Hepatocyte (in vitro differentiated cells): ENCODE data around the gene LOX.

Experiments used
- EZH2 ChIP-seq: fragments of 200-600 bp; sonication (generic); IDR thresholded peaks from 2 replicates; pipeline ENCODE4 v1.6.1; 2016; ENCODE audit warnings: antibody characterized with exemption, mild to moderate bottlenecking, borderline replicate concordance
- EZH2phosphoT487 ChIP-seq: fragments of 200-600 bp; sonication (generic); IDR thresholded peaks from one replicate; pipeline ENCODE4 v1.6.1; 2018; ENCODE audit warnings: antibody characterized with exemption, mild to moderate bottlenecking, low read depth, moderate library complexity; ENCODE audit not compliant: unreplicated experiment, severe bottlenecking
- TF ChIP-seq, protein P1 (sequence below): fragments of 200-600 bp; sonication (generic); IDR thresholded peaks from 2 replicates; pipeline ENCODE4 v1.5.1; 2016; ENCODE audit warnings: antibody characterized with exemption, mild to moderate bottlenecking; ENCODE audit not compliant: poor library complexity

DNA sequence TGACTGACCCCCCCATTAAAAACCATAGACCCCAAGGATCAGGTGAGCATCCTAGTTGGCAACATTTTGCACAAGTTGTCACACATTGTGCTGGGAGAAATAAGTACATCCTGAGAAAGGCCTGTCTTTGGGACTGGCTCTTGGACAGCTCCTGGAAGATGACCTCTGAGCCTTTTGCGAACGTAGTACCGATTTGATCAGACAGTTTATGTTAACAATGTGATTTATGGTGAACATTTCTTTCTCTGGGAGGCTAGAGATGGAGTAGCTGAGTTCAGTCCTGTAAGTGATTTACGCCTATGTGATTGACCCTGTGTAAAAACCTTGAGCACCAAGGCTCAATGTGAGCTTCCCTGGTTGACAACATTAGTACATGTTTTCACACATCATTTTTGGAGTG lies 41.7 kb downstream of the LOX start:
- TF ChIP-seq, protein P1, sequence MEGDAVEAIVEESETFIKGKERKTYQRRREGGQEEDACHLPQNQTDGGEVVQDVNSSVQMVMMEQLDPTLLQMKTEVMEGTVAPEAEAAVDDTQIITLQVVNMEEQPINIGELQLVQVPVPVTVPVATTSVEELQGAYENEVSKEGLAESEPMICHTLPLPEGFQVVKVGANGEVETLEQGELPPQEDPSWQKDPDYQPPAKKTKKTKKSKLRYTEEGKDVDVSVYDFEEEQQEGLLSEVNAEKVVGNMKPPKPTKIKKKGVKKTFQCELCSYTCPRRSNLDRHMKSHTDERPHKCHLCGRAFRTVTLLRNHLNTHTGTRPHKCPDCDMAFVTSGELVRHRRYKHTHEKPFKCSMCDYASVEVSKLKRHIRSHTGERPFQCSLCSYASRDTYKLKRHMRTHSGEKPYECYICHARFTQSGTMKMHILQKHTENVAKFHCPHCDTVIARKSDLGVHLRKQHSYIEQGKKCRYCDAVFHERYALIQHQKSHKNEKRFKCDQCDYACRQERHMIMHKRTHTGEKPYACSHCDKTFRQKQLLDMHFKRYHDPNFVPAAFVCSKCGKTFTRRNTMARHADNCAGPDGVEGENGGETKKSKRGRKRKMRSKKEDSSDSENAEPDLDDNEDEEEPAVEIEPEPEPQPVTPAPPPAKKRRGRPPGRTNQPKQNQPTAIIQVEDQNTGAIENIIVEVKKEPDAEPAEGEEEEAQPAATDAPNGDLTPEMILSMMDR = no peak
- TF ChIP-seq EZH2 = no peak
- no peak for TF ChIP-seq EZH2phosphoT487
